ENCODE data around the gene MS4A4E.

The MS4A4E gene

DNA sequence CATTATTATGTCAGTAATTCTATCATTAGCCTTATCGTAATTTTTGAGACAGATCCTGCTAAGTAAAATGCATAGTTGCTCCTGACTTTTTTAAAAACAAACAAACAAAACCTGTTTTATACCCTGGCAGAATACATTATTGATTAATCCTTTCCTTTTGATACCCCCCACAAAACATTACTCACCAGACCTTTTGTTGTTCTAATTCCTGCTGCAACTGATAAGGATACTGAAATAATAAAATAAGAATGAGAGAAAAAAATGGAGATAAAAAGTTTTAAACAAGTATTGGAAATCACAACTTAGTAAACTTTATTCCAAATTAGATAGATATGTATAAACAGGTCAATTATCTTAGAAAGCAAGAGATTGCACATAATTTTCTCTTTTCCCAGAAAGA is 28.6 kb downstream of the MS4A4E start:
- TF ChIP-seq ZNF48 (tag by site-specific recombination; IDR thresholded peaks at IDR 0.05) (no peak), ZNF214 (tag by site-specific recombination; IDR thresholded peaks at IDR 0.05; ENCODE audit: borderline replicate concordance) (no peak), ZNF16 (tag by site-specific recombination; IDR thresholded peaks at IDR 0.05; ENCODE audit: low read depth) (no peak)
- no peaks in the 10 kb centered on the region for H3K4me1 ChIP-seq (ENCODE audit: control insufficient read depth, insufficient read depth, low read length)
- H3K4me3 ChIP-seq (ENCODE audit: low read depth, low read length) = no peak overlapping the region
- H3K27ac ChIP-seq (ENCODE audit: extremely low read depth, low read depth, low read length) = no peak overlapping the region
- CTCF ChIA-PET = no interaction called here
- no peaks in the 10 kb centered on the region for H3K36me3 ChIP-seq (ENCODE audit: control insufficient read depth in 2 of 2, insufficient read depth in 1 of 2, low read length in 2 of 2)
- no peaks in the 10 kb centered on the region for H3K9me3 ChIP-seq (ENCODE audit: control insufficient read depth, insufficient read depth, low read depth, low read length)
- POLR2A ChIA-PET = no interaction called here

DNA sequence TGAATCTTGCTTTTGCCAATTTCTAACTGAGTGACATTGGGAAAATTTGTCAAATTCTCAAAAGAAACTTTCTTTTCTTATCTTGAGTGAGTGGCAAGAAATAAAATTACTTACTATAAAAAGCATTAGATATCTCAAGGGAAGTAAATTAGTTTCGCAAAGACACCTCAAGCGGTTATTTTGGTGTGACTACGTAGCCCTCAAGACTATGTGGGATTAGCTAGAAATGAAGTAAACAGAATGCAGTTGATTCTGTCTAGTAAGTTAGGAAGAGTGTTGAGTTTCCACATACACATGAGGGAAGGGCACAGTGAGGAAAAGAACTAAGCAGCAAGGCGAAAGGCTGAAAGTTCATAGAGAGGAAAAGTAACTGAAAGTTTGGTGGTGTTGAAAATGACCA is 31.7 kb downstream of the MS4A4E start:
- H3K4me3 ChIP-seq (ENCODE audit: low read depth, low read length) = no peak overlapping the region
- CTCF ChIA-PET = no interaction called here
- no peak overlapping the region for H3K27ac ChIP-seq (ENCODE audit: extremely low read depth, low read depth, low read length)
- POLR2A ChIA-PET = no interaction called here
- no peaks in the 10 kb centered on the region for H3K9me3 ChIP-seq (ENCODE audit: control insufficient read depth, insufficient read depth, low read depth, low read length)
- H3K4me1 ChIP-seq (ENCODE audit: control insufficient read depth, insufficient read depth, low read length) = no peaks in the 10 kb centered on the region
- TF ChIP-seq GLIS1 (tag by site-specific recombination; IDR thresholded peaks at IDR 0.05) (no peak), ZBTB17 (tag by site-specific recombination; IDR thresholded peaks at IDR 0.05) (no peak), ZNF664 (tag by site-specific recombination; IDR thresholded peaks at IDR 0.05) (no peak), ELK4 (IDR thresholded peaks at IDR 0.05; ENCODE audit: borderline replicate concordance, low read depth, low read length) (no peak), ZNF529 (tag by site-specific recombination; IDR thresholded peaks at IDR 0.05; ENCODE audit: insufficient replicate concordance) (no peak), TSHZ1 (tag by site-specific recombination; IDR thresholded peaks at IDR 0.05; ENCODE audit: borderline replicate concordance) (no peak)
- TF ChIP-seq, protein P1, sequence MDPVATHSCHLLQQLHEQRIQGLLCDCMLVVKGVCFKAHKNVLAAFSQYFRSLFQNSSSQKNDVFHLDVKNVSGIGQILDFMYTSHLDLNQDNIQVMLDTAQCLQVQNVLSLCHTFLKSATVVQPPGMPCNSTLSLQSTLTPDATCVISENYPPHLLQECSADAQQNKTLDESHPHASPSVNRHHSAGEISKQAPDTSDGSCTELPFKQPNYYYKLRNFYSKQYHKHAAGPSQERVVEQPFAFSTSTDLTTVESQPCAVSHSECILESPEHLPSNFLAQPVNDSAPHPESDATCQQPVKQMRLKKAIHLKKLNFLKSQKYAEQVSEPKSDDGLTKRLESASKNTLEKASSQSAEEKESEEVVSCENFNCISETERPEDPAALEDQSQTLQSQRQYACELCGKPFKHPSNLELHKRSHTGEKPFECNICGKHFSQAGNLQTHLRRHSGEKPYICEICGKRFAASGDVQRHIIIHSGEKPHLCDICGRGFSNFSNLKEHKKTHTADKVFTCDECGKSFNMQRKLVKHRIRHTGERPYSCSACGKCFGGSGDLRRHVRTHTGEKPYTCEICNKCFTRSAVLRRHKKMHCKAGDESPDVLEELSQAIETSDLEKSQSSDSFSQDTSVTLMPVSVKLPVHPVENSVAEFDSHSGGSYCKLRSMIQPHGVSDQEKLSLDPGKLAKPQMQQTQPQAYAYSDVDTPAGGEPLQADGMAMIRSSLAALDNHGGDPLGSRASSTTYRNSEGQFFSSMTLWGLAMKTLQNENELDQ (tag by site-specific recombination; IDR thresholded peaks at IDR 0.05; ENCODE audit: low read depth) = no peak
- TF ChIP-seq, protein P2, sequence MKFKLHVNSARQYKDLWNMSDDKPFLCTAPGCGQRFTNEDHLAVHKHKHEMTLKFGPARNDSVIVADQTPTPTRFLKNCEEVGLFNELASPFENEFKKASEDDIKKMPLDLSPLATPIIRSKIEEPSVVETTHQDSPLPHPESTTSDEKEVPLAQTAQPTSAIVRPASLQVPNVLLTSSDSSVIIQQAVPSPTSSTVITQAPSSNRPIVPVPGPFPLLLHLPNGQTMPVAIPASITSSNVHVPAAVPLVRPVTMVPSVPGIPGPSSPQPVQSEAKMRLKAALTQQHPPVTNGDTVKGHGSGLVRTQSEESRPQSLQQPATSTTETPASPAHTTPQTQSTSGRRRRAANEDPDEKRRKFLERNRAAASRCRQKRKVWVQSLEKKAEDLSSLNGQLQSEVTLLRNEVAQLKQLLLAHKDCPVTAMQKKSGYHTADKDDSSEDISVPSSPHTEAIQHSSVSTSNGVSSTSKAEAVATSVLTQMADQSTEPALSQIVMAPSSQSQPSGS (tag by site-specific recombination; IDR thresholded peaks at IDR 0.05; ENCODE audit: low read depth) = no peak
- TF ChIP-seq, protein P3, sequence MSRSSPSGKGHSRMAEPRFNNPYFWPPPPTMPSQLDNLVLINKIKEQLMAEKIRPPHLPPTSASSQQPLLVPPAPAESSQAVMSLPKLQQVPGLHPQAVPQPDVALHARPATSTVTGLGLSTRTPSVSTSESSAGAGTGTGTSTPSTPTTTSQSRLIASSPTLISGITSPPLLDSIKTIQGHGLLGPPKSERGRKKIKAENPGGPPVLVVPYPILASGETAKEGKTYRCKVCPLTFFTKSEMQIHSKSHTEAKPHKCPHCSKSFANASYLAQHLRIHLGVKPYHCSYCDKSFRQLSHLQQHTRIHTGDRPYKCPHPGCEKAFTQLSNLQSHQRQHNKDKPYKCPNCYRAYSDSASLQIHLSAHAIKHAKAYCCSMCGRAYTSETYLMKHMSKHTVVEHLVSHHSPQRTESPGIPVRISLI (tag by site-specific recombination; IDR thresholded peaks at IDR 0.05) = no peak
- no peaks in the 10 kb centered on the region for H3K36me3 ChIP-seq (ENCODE audit: control insufficient read depth in 2 of 2, insufficient read depth in 1 of 2, low read length in 2 of 2)

Measured in HEK293 (cell line).